ELR (cell line): ENCODE results near the gene NIPAL1.

Source experiments
- DNase-seq: peaks from one replicate; pipeline ENCODE4 v3.0.0-alpha.2; 2015; ENCODE audit warnings: low read depth

NIPAL1 gene

GRCh38 chr4:48065587-48066052 lies 49.0 kb downstream of the NIPAL1 start:
- no peak for DNase-seq

- no peak for DNase-seq
Measured at GRCh38 chr4:48067536-48067935, 51.0 kb downstream of the NIPAL1 start.

GRCh38 chr4:48068182-48068581 lies 51.6 kb downstream of the NIPAL1 start:
- no peak for DNase-seq

- no peak for DNase-seq
Measured at GRCh38 chr4:48069026-48069425, 52.5 kb downstream of the NIPAL1 start.

- DNase-seq, result no peak
Measured at GRCh38 chr4:48071191-48071590, 54.6 kb downstream of the NIPAL1 start.

GRCh38 chr4:48073567-48074103 lies 57.1 kb downstream of the NIPAL1 start:
- no peak for DNase-seq

- DNase-seq, result no peak
Measured at GRCh38 chr4:48074657-48075056, 58.1 kb downstream of the NIPAL1 start.

- DNase-seq, result no peak
Measured at GRCh38 chr4:48078425-48078824, 61.9 kb downstream of the NIPAL1 start.

GRCh38 chr4:48078862-48079655 lies 62.5 kb downstream of the NIPAL1 start:
- peak; percentile 35 for DNase-seq

GRCh38 chr4:48079972-48080391 lies 63.4 kb downstream of the NIPAL1 start:
- peak; percentile 88 for DNase-seq

- peak; percentile 55 for DNase-seq
Measured at GRCh38 chr4:48081196-48081595, 64.6 kb downstream of the NIPAL1 start.

- DNase-seq, result no peak
Measured at GRCh38 chr4:48082956-48083355, 66.4 kb downstream of the NIPAL1 start.

- DNase-seq, result no peak
Measured at GRCh38 chr4:48085821-48086589, 69.4 kb downstream of the NIPAL1 start.
